GM12878 (cell line): Measurements from ENCODE around the gene SCP2D1. TPM values are rescaled to one million over a fixed set of nuclear protein-coding genes. Genes with fewer than 3 reads are reported as not detected.

Experiments used
- ATAC-seq: fragments of 200-7000 bp; cut with Tn5 transposase; 3 replicates; pipeline ENCODE4 v1.9.1; 2020; ENCODE audit warnings: mild to moderate bottlenecking, moderate library complexity
- BruUV-seq: library from RNA; stranded (reverse); fragments of 400-500 nt; replicated peaks from 2 replicates; lab custom pipeline; 2021; lab: Mats Ljungman, UMichigan
- CTCF ChIA-PET: fragments of 300-600 bp; sonication (Branson Sonifier 250); formaldehyde crosslinking; extraction: SDS; loops from one replicate; lab custom pipeline; 2021; ENCODE audit warnings: inconsistent platforms; lab: Yijun Ruan, JAX
- POLR2A ChIA-PET: fragments of 350-600 bp; formaldehyde crosslinking; extraction: SDS; loops from one replicate; lab custom pipeline; 2021; ENCODE audit warnings: inconsistent platforms; lab: Charles Lee
- RAD21 ChIA-PET: fragments of 300-600 bp; sonication (Branson Sonifier 250); formaldehyde crosslinking; loops from one replicate; lab custom pipeline; 2023; ENCODE audit warnings: antibody characterized with exemption; ENCODE audit not compliant: unreplicated experiment; lab: Charles Lee
- SMC1A ChIA-PET: fragments of 300-600 bp; sonication (Branson Sonifier 250); formaldehyde crosslinking; loops from one replicate; lab custom pipeline; 2023; ENCODE audit not compliant: unreplicated experiment, uncharacterized antibody; lab: Charles Lee
- DNase-seq: peaks from one replicate; pipeline ENCODE4 v3.0.0-alpha.2; 2011; ENCODE audit warnings: low read depth, low spot score
- FAIRE-seq: peaks from 3 replicates; lab custom pipeline; 2011; peaks lifted over from hg19 to GRCh38; lab: Jason Lieb, UNC
- H2AFZ ChIP-seq: 2 replicates; pipeline ENCODE4 v1.6.0; 2011; ENCODE audit warnings: low read depth, low read length, control low read depth; ENCODE audit not compliant: control insufficient read depth
- H3K27ac ChIP-seq: 2 replicates; pipeline ENCODE4 v1.5.1; 2011; ENCODE audit warnings: control low read depth; ENCODE audit not compliant: control insufficient read depth, insufficient read depth
- H3K27me3 ChIP-seq, 2 experiments: replicated peaks in 1 of 2; 2 replicates each; pipeline versions ENCODE4 v1.6.0 to v1.6.1; 2011; ENCODE audit warnings: low read length in 1 of 2; ENCODE audit not compliant: control insufficient read depth in 2 of 2, insufficient read depth in 2 of 2
- H3K36me3 ChIP-seq, 2 experiments: 2 replicates each; pipeline ENCODE4 v1.5.1; 2011; ENCODE audit warnings: low read length in 1 of 2; ENCODE audit not compliant: control insufficient read depth in 2 of 2, insufficient read depth in 2 of 2
- H3K4me1 ChIP-seq: 2 replicates; pipeline ENCODE4 v1.6.1; 2011; ENCODE audit warnings: mild to moderate bottlenecking, low read length, moderate library complexity, mixed read lengths; ENCODE audit not compliant: control insufficient read depth, insufficient read depth
- H3K4me2 ChIP-seq: 2 replicates; pipeline ENCODE4 v1.6.0; 2011; ENCODE audit warnings: control low read depth; ENCODE audit not compliant: control insufficient read depth, insufficient read depth
- H3K4me3 ChIP-seq: fragments of 200-600 bp; sonication (generic); 2 replicates; pipeline ENCODE4 v1.5.1; 2016
- H3K79me2 ChIP-seq: 2 replicates; pipeline ENCODE4 v1.6.0; 2011; ENCODE audit warnings: low read length; ENCODE audit not compliant: control insufficient read depth, insufficient read depth
- H3K9ac ChIP-seq: 2 replicates; pipeline ENCODE4 v1.8.0; 2011; ENCODE audit warnings: low read length, control low read depth, mixed read lengths; ENCODE audit not compliant: control insufficient read depth, insufficient read depth
- H3K9me3 ChIP-seq: replicated peaks from 3 replicates; pipeline ENCODE4 v1.5.1; 2011; ENCODE audit warnings: mild to moderate bottlenecking, low read length; ENCODE audit not compliant: control insufficient read depth, insufficient read depth
- H4K20me1 ChIP-seq: 2 replicates; pipeline ENCODE4 v1.6.0; 2011; ENCODE audit not compliant: control insufficient read depth, insufficient read depth
- CREM ChIP-seq: IDR thresholded peaks from 2 replicates; pipeline ENCODE4 v1.6.1; 2014; ENCODE audit warnings: antibody characterized with exemption, low read depth
- E2F8 ChIP-seq: fragments of 450-650 bp; IDR thresholded peaks from 2 replicates; pipeline ENCODE4 v1.6.1; 2018; ENCODE audit warnings: mild to moderate bottlenecking, low read depth, moderate library complexity; ENCODE audit not compliant: partially characterized antibody
- IRF3 ChIP-seq: fragments of 450-650 bp; IDR thresholded peaks from 2 replicates; pipeline ENCODE4 v1.6.1; 2014; ENCODE audit warnings: mild to moderate bottlenecking
- JUNB ChIP-seq: IDR thresholded peaks from 2 replicates; pipeline ENCODE4 v1.6.1; 2016; ENCODE audit warnings: antibody characterized with exemption, mild to moderate bottlenecking
- LARP7 ChIP-seq: fragments of 450-650 bp; IDR thresholded peaks from 2 replicates; pipeline ENCODE4 v1.6.1; 2017; ENCODE audit warnings: mild to moderate bottlenecking
- SPI1 ChIP-seq: IDR thresholded peaks from 2 replicates; pipeline ENCODE4 v1.6.1; 2011; ENCODE audit warnings: low read depth, mild to moderate bottlenecking, low read length, moderate library complexity, borderline replicate concordance; ENCODE audit not compliant: insufficient read depth
- SUPT20H ChIP-seq: IDR thresholded peaks from 2 replicates; pipeline ENCODE4 v1.6.1; 2011; ENCODE audit warnings: low read depth, mild to moderate bottlenecking, low read length, moderate library complexity, borderline replicate concordance; ENCODE audit not compliant: control insufficient read depth
- ZSCAN29 ChIP-seq: fragments of 450-650 bp; IDR thresholded peaks from 2 replicates; pipeline ENCODE4 v1.6.1; 2017; ENCODE audit warnings: mild to moderate bottlenecking, moderate library complexity
- WGBS: methylation state at CpG from one replicate; pipeline ENCODE4 v1.1.6; 2016; ENCODE audit warnings: low lambda C conversion rate; ENCODE audit not compliant: insufficient replicate concordance, insufficient coverage; ENCODE audit errors: missing lambda C conversion rate; 5-methylcytosine and 5-hydroxymethylcytosine counted together
- in situ Hi-C: fragments of 300-500 bp; cut with MboI; formaldehyde crosslinking; loops from 9 replicates; pipeline ENCODE4 v1.14.3; 2018; ENCODE audit warnings: mixed read lengths
- intact Hi-C: fragments of 100-400 bp; cut with micrococcal nuclease; formaldehyde crosslinking; loops from one replicate; pipeline ENCODE4 v1.14.2; 2022; ENCODE audit not compliant: unreplicated experiment
- polyA plus RNA-seq, 11 experiments: library from polyadenylated mRNA; depleted of rRNA in 4 of 11; unstranded in 6 of 11; stranded (reverse) in 5 of 11; fragments of >200 nt; fragmentation: Nextera tagmentation in 4 of 11; fragmentation: Illumina TruSeq in 1 of 11; extraction: Ambion mirVana in 4 of 11; extraction: Trizol in 1 of 11; gene quantifications; 1 replicate in 1 of 11; 2 replicates in 10 of 11; pipeline versions ENCODE4 v1.2.1 to v1.2.3, GENCODE V29; 2011 to 2016; ENCODE audit warnings: inconsistent platforms in 2 of 11, missing spikeins in 2 of 11, low read depth in 1 of 11
- total RNA-seq, 4 experiments: library from RNA; depleted of rRNA in 3 of 4; stranded (reverse); fragments of >200 nt in 3 of 4; fragmentation: Illumina TruSeq in 1 of 4; extraction: Trizol in 1 of 4; gene quantifications; 2 replicates each; pipeline versions ENCODE4 v1.2.1 to v1.2.3, GENCODE V29; 2013 to 2021
- TF ChIP-seq, protein P1 (sequence below): fragments of 450-650 bp; IDR thresholded peaks from 2 replicates; pipeline ENCODE4 v1.6.1; 2016; ENCODE audit warnings: mild to moderate bottlenecking

The SCP2D1 gene
- total and polyA plus RNA-seq, 10 of the 15 experiments (the other 5 are each of a cell fraction or from before 2014, with no cell fraction given) = not detected

DNA sequence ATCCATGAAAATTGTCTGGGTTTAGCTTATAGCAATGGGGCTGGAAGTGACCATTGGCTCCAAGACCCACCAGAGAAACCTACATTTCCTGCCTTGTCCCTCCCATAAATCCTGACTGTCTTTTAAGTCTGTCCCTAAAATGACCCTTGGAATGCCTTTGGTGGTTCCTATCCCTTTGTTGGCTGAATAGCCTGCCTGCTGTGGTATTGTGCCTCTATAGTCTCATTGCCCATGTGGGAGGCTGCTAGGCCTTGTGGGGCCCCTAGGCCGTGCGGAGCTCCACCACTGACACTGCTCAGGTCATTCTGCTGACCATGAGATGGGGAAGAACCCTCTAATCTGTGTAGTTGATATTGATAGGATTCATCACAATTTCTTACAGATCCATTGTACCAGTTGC, 43.3 kb downstream of the SCP2D1 start:
- intact Hi-C loops (no loop called here), in situ Hi-C loops (no loop called here)
- no TSS peak for BruUV-seq
- H3K9ac ChIP-seq = no peak overlapping the region
- no peaks in the 10 kb centered on the region for H4K20me1 ChIP-seq
- ChIA-PET RAD21 (no interaction called here), SMC1A (no interaction called here), POLR2A (no interaction called here), CTCF (no interaction called here)
- H3K9me3 ChIP-seq = peaks cover 1% of the 10 kb centered on the region; the same call in 1 of the 3 replicates
- no peak for ATAC-seq
- no peak overlapping the region for H3K27ac ChIP-seq
- H3K4me1 ChIP-seq = no peaks in the 10 kb centered on the region
- no peak for TF ChIP-seq ZSCAN29
- TF ChIP-seq SPI1 = no peak
- H3K4me3 ChIP-seq = no peak overlapping the region
- H3K79me2 ChIP-seq = no peaks in the 10 kb centered on the region
- no peak for DNase-seq
- H3K36me3 ChIP-seq = no peaks in the 10 kb centered on the region
- 17% methylated on average over 2 of the region's 2 CpGs for WGBS
- H3K27me3 ChIP-seq = no peaks in the 10 kb centered on the region
- no peak for FAIRE-seq
- H2AFZ ChIP-seq = no peak overlapping the region
- H3K4me2 ChIP-seq = no peak overlapping the region

- no peak overlapping the region for H3K9ac ChIP-seq
- H3K27me3 ChIP-seq = no peaks in the 10 kb centered on the region
- no peak overlapping the region for H2AFZ ChIP-seq
- intact Hi-C loops (no loop called here), in situ Hi-C loops (no loop called here)
- no peak overlapping the region for H3K4me2 ChIP-seq
- no TSS peak for BruUV-seq
- ChIA-PET SMC1A (no interaction called here), CTCF (no interaction called here), RAD21 (no interaction called here), POLR2A (no interaction called here)
- FAIRE-seq = no peak
- H3K9me3 ChIP-seq = peaks cover 1% of the 10 kb centered on the region; the same call in 1 of the 3 replicates
- no peaks in the 10 kb centered on the region for H3K79me2 ChIP-seq
- no peak overlapping the region for H3K27ac ChIP-seq
- 0% methylated on average over 1 of the region's 1 CpG for WGBS
- ATAC-seq = no peak
- H4K20me1 ChIP-seq = no peaks in the 10 kb centered on the region
- DNase-seq = no peak
- H3K4me1 ChIP-seq = no peaks in the 10 kb centered on the region
- H3K4me3 ChIP-seq = no peak overlapping the region
- no peaks in the 10 kb centered on the region for H3K36me3 ChIP-seq
- TF ChIP-seq CREM (no peak), SUPT20H (no peak), E2F8 (no peak), LARP7 (no peak), JUNB (no peak), IRF3 (no peak)
- TF ChIP-seq, protein P1, sequence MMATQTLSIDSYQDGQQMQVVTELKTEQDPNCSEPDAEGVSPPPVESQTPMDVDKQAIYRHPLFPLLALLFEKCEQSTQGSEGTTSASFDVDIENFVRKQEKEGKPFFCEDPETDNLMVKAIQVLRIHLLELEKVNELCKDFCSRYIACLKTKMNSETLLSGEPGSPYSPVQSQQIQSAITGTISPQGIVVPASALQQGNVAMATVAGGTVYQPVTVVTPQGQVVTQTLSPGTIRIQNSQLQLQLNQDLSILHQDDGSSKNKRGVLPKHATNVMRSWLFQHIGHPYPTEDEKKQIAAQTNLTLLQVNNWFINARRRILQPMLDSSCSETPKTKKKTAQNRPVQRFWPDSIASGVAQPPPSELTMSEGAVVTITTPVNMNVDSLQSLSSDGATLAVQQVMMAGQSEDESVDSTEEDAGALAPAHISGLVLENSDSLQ = no peak
Measured at GRCh38 chr20:18857640-18858039, 44.1 kb downstream of the SCP2D1 start.
